ENCODE results near the gene CACNB2.

DNA sequence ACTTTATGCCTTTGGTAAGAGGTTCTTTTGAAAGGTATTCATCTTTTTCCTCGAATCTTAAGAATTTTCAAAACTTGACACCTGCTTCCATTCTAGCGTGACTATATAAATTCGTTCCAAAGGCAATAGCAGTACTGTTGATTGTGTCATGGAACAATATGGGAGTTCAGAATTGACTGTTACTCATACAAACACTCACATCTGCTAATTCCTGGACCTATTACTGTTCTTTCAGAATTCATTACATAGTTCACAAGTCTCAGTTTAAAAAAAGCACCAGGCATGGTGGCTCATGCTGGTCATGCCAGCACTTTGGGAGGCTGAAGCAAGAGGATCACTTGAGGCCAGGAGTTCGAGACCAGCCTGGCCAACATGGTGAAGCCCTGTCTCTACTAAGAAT lies 80.9 kb downstream of the CACNB2 start:
- TF ChIP-seq, protein P1, sequence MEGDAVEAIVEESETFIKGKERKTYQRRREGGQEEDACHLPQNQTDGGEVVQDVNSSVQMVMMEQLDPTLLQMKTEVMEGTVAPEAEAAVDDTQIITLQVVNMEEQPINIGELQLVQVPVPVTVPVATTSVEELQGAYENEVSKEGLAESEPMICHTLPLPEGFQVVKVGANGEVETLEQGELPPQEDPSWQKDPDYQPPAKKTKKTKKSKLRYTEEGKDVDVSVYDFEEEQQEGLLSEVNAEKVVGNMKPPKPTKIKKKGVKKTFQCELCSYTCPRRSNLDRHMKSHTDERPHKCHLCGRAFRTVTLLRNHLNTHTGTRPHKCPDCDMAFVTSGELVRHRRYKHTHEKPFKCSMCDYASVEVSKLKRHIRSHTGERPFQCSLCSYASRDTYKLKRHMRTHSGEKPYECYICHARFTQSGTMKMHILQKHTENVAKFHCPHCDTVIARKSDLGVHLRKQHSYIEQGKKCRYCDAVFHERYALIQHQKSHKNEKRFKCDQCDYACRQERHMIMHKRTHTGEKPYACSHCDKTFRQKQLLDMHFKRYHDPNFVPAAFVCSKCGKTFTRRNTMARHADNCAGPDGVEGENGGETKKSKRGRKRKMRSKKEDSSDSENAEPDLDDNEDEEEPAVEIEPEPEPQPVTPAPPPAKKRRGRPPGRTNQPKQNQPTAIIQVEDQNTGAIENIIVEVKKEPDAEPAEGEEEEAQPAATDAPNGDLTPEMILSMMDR (IDR thresholded peaks at IDR 0.05 in 4 of 5, conservative IDR thresholded peaks at IDR 0.05 in 1 of 5), result no peak
- TF ChIP-seq POLR2A (IDR thresholded peaks at IDR 0.05), result no peak

Data from gastrocnemius medialis (tissue), 4 donors.